Measurements from ENCODE around the gene GAPVD1. TPM values are rescaled to one million over a fixed set of nuclear protein-coding genes. Genes with fewer than 3 reads are reported as not detected.

Gene GAPVD1
- polyA plus RNA-seq, 2 of the 4 experiments (the other 2 are of a cell fraction), result 18.2 to 23.0 TPM

DNA sequence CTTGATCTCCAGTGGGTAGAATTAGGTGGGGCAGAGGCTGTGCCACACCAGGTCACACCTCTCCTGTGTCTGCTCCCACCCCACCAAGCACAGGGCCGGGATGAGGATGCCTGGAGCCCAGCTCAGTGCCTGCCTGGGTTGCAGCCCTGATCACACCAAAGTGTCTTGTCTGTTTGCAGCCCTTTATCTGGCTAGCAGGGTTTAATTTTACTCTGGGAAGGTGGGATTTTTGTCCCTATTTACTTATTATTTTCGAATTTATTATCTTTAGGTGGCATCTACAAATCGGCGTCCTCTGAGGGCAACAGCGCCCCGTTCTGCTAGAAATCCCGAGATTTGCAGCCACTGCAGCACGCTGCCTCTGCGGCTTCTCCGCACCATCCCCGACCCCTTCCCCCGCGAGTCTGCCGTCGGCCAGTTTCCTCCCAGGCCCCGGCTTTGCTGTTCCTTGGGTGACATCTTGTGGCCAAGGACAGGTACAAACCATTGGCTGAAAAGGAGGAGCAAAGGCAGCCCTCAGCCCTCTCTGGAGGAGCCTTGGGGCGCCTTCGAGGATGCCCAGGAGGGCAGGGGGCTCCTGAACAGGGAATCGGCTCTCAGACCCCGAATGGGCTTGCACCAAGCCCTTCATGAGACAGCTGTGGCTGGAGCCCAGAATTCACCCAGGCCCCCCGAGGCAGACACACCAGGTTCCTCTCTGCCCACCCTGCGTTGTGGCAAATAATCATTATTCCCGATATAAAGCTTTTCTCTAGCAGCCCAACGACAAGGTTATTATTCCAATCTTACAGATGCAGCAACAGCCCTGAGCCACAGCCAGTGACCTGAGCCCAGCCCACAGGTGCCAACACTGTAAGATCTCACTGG, 113.0 kb downstream of the GAPVD1 start:
- Histone ChIP-seq H3K27ac (peak overlapping the region in 1 of 2 experiments; percentile 55; a peak in 2 of 6 replicates), H3K4me2 (peak overlapping the region; percentile 79), H3K9me3 (no peaks in the 10 kb centered on the region), H3K4me3 (peak overlapping the region; percentile 27; the same call in 2 of the 3 replicates), H3K4me1 (peaks cover 7% of the 10 kb centered on the region; the same call in 2 of the 3 replicates)
- WGBS (ENCODE audit: missing lambda C conversion rate), result 19% methylated on average over 20 of the region's 24 CpGs
- FAIRE-seq, result peak; percentile 54
- peak; percentile 85 to 94 for ATAC-seq
- POLR2A ChIA-PET, result no interaction called here
- CTCF ChIA-PET, result interaction anchor here (0.6 to 3.2 kb wide), 32 partner anchors 8 to 603 kb away, joined by 3 to 25 read pairs (median 3); partner anchors contain the start of genes OLFML2A, SCAI and WDR38
- peak; percentile 98 for TF ChIP-seq RAD21 (conservative IDR thresholded peaks at IDR 0.05 in 1 of 2, IDR thresholded peaks at IDR 0.05 in 1 of 2)
- no peak for TF ChIP-seq NFE2L2 (conservative IDR thresholded peaks at IDR 0.05; ENCODE audit: low read length)
- no peak for TF ChIP-seq ZSCAN20 (CRISPR knock-in tag; IDR thresholded peaks at IDR 0.05)
- no peak for TF ChIP-seq POLR2AphosphoS2 (conservative IDR thresholded peaks at IDR 0.05; ENCODE audit: low read length)
- TF ChIP-seq TP53 (CRISPR knock-in tag; IDR thresholded peaks at IDR 0.05), result no peak
- TF ChIP-seq, protein P1, sequence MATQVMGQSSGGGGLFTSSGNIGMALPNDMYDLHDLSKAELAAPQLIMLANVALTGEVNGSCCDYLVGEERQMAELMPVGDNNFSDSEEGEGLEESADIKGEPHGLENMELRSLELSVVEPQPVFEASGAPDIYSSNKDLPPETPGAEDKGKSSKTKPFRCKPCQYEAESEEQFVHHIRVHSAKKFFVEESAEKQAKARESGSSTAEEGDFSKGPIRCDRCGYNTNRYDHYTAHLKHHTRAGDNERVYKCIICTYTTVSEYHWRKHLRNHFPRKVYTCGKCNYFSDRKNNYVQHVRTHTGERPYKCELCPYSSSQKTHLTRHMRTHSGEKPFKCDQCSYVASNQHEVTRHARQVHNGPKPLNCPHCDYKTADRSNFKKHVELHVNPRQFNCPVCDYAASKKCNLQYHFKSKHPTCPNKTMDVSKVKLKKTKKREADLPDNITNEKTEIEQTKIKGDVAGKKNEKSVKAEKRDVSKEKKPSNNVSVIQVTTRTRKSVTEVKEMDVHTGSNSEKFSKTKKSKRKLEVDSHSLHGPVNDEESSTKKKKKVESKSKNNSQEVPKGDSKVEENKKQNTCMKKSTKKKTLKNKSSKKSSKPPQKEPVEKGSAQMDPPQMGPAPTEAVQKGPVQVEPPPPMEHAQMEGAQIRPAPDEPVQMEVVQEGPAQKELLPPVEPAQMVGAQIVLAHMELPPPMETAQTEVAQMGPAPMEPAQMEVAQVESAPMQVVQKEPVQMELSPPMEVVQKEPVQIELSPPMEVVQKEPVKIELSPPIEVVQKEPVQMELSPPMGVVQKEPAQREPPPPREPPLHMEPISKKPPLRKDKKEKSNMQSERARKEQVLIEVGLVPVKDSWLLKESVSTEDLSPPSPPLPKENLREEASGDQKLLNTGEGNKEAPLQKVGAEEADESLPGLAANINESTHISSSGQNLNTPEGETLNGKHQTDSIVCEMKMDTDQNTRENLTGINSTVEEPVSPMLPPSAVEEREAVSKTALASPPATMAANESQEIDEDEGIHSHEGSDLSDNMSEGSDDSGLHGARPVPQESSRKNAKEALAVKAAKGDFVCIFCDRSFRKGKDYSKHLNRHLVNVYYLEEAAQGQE (IDR thresholded peaks at IDR 0.05), result no peak
- no peak for TF ChIP-seq FOSB (CRISPR knock-in tag; IDR thresholded peaks at IDR 0.05)
- no peak for TF ChIP-seq RNF2 (IDR thresholded peaks at IDR 0.05; ENCODE audit: borderline replicate concordance, low read depth)
- TF ChIP-seq CHD4 (IDR thresholded peaks at IDR 0.05; ENCODE audit: borderline replicate concordance), result no peak
- TF ChIP-seq CBX8 (IDR thresholded peaks at IDR 0.05), result no peak
- no peak for TF ChIP-seq MAZ (IDR thresholded peaks at IDR 0.05; ENCODE audit: borderline replicate concordance, low read depth, low read length)
- no peak for TF ChIP-seq HES2 (IDR thresholded peaks at IDR 0.05)
- TF ChIP-seq, protein P2, sequence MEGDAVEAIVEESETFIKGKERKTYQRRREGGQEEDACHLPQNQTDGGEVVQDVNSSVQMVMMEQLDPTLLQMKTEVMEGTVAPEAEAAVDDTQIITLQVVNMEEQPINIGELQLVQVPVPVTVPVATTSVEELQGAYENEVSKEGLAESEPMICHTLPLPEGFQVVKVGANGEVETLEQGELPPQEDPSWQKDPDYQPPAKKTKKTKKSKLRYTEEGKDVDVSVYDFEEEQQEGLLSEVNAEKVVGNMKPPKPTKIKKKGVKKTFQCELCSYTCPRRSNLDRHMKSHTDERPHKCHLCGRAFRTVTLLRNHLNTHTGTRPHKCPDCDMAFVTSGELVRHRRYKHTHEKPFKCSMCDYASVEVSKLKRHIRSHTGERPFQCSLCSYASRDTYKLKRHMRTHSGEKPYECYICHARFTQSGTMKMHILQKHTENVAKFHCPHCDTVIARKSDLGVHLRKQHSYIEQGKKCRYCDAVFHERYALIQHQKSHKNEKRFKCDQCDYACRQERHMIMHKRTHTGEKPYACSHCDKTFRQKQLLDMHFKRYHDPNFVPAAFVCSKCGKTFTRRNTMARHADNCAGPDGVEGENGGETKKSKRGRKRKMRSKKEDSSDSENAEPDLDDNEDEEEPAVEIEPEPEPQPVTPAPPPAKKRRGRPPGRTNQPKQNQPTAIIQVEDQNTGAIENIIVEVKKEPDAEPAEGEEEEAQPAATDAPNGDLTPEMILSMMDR (IDR thresholded peaks at IDR 0.05), result peak; percentile 91
- TF ChIP-seq HDAC2 (IDR thresholded peaks at IDR 0.05), result no peak
- TF ChIP-seq CBX2 (IDR thresholded peaks at IDR 0.05; ENCODE audit: borderline replicate concordance, low read depth), result no peak
- TF ChIP-seq, protein P3, sequence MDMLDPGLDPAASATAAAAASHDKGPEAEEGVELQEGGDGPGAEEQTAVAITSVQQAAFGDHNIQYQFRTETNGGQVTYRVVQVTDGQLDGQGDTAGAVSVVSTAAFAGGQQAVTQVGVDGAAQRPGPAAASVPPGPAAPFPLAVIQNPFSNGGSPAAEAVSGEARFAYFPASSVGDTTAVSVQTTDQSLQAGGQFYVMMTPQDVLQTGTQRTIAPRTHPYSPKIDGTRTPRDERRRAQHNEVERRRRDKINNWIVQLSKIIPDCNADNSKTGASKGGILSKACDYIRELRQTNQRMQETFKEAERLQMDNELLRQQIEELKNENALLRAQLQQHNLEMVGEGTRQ (IDR thresholded peaks at IDR 0.05), result no peak
- no peak for TF ChIP-seq CEBPB (IDR thresholded peaks at IDR 0.05)
- TF ChIP-seq SMC3 (IDR thresholded peaks at IDR 0.05), result peak; percentile 88
- DNase-seq (ENCODE audit: low read depth in 1 of 2, low spot score in 1 of 2), result peak; percentile 72 to 77

- Histone ChIP-seq H3K4me1 (peaks cover 7% of the 10 kb centered on the region; the same call in 2 of the 3 replicates), H3K4me3 (no peak overlapping the region), H3K27ac (no peak overlapping the region), H3K4me2 (no peak overlapping the region), H3K9me3 (no peaks in the 10 kb centered on the region)
- no peak for FAIRE-seq
- CTCF ChIA-PET, result interaction anchor here (0.6 to 3.2 kb wide), 14 partner anchors 9 to 522 kb away, joined by 3 to 15 read pairs (median 3); partner anchors contain the start of gene WDR38
- DNase-seq (ENCODE audit: low read depth in 1 of 2, low spot score in 1 of 2), result no peak
- TF ChIP-seq HDAC2 (IDR thresholded peaks at IDR 0.05) (no peak), FOSB (CRISPR knock-in tag; IDR thresholded peaks at IDR 0.05) (no peak), RAD21 (conservative IDR thresholded peaks at IDR 0.05 in 1 of 2, IDR thresholded peaks at IDR 0.05 in 1 of 2) (no peak)
- TF ChIP-seq, protein P3 (IDR thresholded peaks at IDR 0.05), result no peak
- 72% methylated on average over 9 of the region's 9 CpGs for WGBS (ENCODE audit: missing lambda C conversion rate)
- POLR2A ChIA-PET, result no interaction called here
- ATAC-seq, result no peak
Observed at GRCh38 chr9:125375820-125376219, 114.2 kb downstream of the GAPVD1 start.

All from A549 (cell line).